Measurements from ENCODE around the gene SYNGAP1.

DNA sequence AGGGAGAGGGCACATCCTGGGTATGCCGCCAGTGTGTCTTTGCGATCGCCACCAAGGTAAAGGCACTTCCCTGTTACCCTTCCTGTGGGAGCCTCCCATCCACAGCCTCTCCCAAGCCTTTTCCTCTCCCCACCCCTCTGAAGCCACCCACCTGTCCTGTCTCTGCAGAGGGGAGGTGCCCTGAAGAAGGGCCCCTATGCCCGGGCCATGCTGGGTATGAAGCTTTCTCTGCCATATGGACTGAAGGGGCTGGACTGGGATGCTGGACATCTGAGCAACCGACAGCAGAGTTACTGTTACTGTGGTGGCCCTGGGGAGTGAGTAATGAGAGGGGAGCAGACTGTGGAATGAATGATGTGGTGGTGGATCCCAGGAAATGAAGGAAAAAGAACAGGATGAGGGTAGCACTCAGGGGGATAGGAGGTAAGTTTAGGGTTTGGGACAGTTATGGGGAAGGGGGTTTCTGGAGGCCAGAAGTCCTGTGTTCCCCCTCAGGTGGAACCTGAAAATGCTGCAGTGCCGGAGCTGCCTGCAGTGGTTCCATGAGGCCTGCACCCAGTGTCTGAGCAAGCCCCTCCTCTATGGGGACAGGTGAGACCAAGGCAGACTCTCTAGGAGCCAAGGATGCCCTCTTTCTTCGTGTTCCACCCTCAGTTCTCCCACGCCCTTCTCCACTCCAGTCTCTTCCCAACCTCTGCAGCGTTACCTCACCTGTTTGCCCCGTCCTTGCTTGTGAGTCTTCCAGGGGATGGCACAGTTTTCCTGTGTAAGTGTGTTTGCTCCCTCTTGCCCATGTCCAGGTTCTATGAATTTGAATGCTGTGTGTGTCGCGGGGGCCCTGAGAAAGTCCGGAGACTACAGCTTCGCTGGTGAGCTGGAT is 6.4 kb upstream of the SYNGAP1 start:
- TF ChIP-seq, protein P1, sequence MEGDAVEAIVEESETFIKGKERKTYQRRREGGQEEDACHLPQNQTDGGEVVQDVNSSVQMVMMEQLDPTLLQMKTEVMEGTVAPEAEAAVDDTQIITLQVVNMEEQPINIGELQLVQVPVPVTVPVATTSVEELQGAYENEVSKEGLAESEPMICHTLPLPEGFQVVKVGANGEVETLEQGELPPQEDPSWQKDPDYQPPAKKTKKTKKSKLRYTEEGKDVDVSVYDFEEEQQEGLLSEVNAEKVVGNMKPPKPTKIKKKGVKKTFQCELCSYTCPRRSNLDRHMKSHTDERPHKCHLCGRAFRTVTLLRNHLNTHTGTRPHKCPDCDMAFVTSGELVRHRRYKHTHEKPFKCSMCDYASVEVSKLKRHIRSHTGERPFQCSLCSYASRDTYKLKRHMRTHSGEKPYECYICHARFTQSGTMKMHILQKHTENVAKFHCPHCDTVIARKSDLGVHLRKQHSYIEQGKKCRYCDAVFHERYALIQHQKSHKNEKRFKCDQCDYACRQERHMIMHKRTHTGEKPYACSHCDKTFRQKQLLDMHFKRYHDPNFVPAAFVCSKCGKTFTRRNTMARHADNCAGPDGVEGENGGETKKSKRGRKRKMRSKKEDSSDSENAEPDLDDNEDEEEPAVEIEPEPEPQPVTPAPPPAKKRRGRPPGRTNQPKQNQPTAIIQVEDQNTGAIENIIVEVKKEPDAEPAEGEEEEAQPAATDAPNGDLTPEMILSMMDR (IDR thresholded peaks at IDR 0.05): no peak
- no peak for TF ChIP-seq POLR2AphosphoS5 (IDR thresholded peaks at IDR 0.05; ENCODE audit: insufficient read depth in 1 of 2, low read depth in 1 of 2)
- no peak for TF ChIP-seq POLR2A (IDR thresholded peaks at IDR 0.05)

Data from vagina (tissue), 2 donors.